ENCODE measurements around the gene TBX20.

DNA sequence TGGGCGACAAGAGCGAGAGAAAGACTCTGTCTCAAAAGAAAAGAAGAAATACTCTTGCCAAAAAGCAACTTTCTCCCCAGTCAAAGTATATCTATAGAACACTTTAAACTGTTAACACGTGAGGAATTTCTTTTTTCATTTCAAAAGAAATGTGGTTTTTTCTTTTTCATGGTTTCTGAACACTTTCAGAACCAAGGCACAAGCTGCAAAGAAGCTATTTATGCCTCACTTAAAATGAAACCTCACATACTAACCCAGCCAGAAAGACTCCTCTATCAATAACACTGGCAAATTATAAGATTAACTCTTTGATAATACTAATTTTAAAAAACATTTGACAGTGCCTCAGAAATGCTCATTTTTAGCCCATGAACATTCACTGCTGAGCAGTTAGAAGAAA lies 20.9 kb downstream of the TBX20 start:
- TF ChIP-seq, protein P1, sequence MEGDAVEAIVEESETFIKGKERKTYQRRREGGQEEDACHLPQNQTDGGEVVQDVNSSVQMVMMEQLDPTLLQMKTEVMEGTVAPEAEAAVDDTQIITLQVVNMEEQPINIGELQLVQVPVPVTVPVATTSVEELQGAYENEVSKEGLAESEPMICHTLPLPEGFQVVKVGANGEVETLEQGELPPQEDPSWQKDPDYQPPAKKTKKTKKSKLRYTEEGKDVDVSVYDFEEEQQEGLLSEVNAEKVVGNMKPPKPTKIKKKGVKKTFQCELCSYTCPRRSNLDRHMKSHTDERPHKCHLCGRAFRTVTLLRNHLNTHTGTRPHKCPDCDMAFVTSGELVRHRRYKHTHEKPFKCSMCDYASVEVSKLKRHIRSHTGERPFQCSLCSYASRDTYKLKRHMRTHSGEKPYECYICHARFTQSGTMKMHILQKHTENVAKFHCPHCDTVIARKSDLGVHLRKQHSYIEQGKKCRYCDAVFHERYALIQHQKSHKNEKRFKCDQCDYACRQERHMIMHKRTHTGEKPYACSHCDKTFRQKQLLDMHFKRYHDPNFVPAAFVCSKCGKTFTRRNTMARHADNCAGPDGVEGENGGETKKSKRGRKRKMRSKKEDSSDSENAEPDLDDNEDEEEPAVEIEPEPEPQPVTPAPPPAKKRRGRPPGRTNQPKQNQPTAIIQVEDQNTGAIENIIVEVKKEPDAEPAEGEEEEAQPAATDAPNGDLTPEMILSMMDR (conservative IDR thresholded peaks at IDR 0.05) = no peak
- no peak for TF ChIP-seq ZFX (IDR thresholded peaks at IDR 0.05)
